ENCODE data around the gene BCKDHB.

- TF ChIP-seq CTCF (IDR thresholded peaks at IDR 0.05; ENCODE audit: low read length) (no peak), EZH2 (optimal IDR thresholded peaks at IDR 0.05; ENCODE audit: low read depth, low read length) (no peak)
Observed at GRCh38 chr6:80206758-80207157, 100.3 kb downstream of the BCKDHB start.
